RCC 7860 (cell line): ENCODE data around the gene FPGS.
"Not testable (repeated sequence)": the region's sequence is repeated elsewhere in the genome, so short reads cannot be mapped to it uniquely, and the experiment has no call there.

Source experiments
- DNase-seq: peaks from one replicate; pipeline ENCODE4 v3.0.0-alpha.2; 2015; ENCODE audit warnings: low spot score
- FAIRE-seq: peaks from 2 replicates; lab custom pipeline; 2012; peaks lifted over from hg19 to GRCh38; lab: Jason Lieb, UNC

Gene FPGS

GRCh38 chr9:127770583-127770904, 32.1 kb upstream of the FPGS start:
- DNase-seq (no peak), FAIRE-seq (no peak)

- FAIRE-seq (peak; percentile 75), DNase-seq (peak; percentile 94)
These were observed 31.6 kb upstream of the FPGS start for GRCh38 chr9:127770905-127771569.

- DNase-seq: no peak
- FAIRE-seq: no peak
These were observed 31.0 kb upstream of the FPGS start for GRCh38 chr9:127771570-127772189.

GRCh38 chr9:127772603-127773002, 30.1 kb upstream of the FPGS start:
- DNase-seq (no peak), FAIRE-seq (no peak)

- FAIRE-seq: no peak
These were observed 29.4 kb upstream of the FPGS start for GRCh38 chr9:127773272-127773671.

GRCh38 chr9:127773981-127774380, 28.7 kb upstream of the FPGS start:
- no peak for FAIRE-seq
- DNase-seq: no peak

More at GRCh38 chr9:127773272-127773671, 29.4 kb upstream of the FPGS start:
- no peak for DNase-seq

- FAIRE-seq (no peak), DNase-seq (no peak)
These were observed 26.3 kb upstream of the FPGS start for GRCh38 chr9:127776195-127776923.

GRCh38 chr9:127776924-127777289, 25.8 kb upstream of the FPGS start:
- FAIRE-seq: no peak

GRCh38 chr9:127777368-127777980, 25.2 kb upstream of the FPGS start:
- no peak for DNase-seq
- FAIRE-seq: no peak

More at GRCh38 chr9:127776924-127777289, 25.8 kb upstream of the FPGS start:
- DNase-seq: no peak

GRCh38 chr9:127778280-127779135, 24.2 kb upstream of the FPGS start, which contains the start of gene SH2D3C:
TSS of gene SH2D3C (minus strand) at chr9:127778666. CDS start at chr9:127778627, 39 bp downstream.
- no peak for DNase-seq
- FAIRE-seq: no peak

GRCh38 chr9:127779136-127779981, 23.3 kb upstream of the FPGS start:
- DNase-seq (no peak), FAIRE-seq (no peak)

- DNase-seq: no peak
- no peak for FAIRE-seq
These were observed 22.4 kb upstream of the FPGS start for GRCh38 chr9:127780126-127780885.

- DNase-seq, FAIRE-seq: not testable (repeated sequence)
These were observed 21.8 kb upstream of the FPGS start for GRCh38 chr9:127780909-127781308.

- DNase-seq (no peak), FAIRE-seq (no peak)
These were observed 20.9 kb upstream of the FPGS start for GRCh38 chr9:127781806-127782205.

- DNase-seq: no peak
These were observed 19.3 kb upstream of the FPGS start for GRCh38 chr9:127783111-127784008.

GRCh38 chr9:127785023-127785932, 17.4 kb upstream of the FPGS start:
- FAIRE-seq: no peak

More at GRCh38 chr9:127783111-127784008, 19.3 kb upstream of the FPGS start:
- FAIRE-seq: no peak

More at GRCh38 chr9:127785023-127785932, 17.4 kb upstream of the FPGS start:
- peak; percentile 51 for DNase-seq
